GM12878 (cell line): ENCODE data around the gene TLL2.

Experiments used
- CTCF ChIP-seq, 3 experiments: IDR thresholded peaks in 2 of 3; conservative IDR thresholded peaks in 1 of 3; 2 replicates each; pipeline ENCODE4 v1.5.1; 2011; ENCODE audit warnings: low read depth in 3 of 3, low read length in 3 of 3, mild to moderate bottlenecking in 3 of 3, control low read depth in 2 of 3, moderate library complexity in 2 of 3, inconsistent platforms in 1 of 3, mixed read lengths in 1 of 3; ENCODE audit not compliant: control insufficient read depth in 2 of 3, insufficient read depth in 1 of 3; ENCODE audit errors: extremely low read depth in 1 of 3
- YBX1 ChIP-seq: fragments of 450-650 bp; IDR thresholded peaks from 2 replicates; pipeline ENCODE4 v1.6.1; 2016; ENCODE audit warnings: antibody characterized with exemption

- TF ChIP-seq CTCF (IDR thresholded peaks at IDR 0.05 in 2 of 3, conservative IDR thresholded peaks at IDR 0.05 in 1 of 3; ENCODE audit: control insufficient read depth in 2 of 3, extremely low read depth in 1 of 3, insufficient read depth in 1 of 3, low read depth in 3 of 3, low read length in 3 of 3) (peak; percentile 68 to 85 (median 82)), YBX1 (no peak)
Observed at GRCh38 chr10:96339956-96340904, 173.5 kb downstream of the TLL2 start.
